K562 (cell line): ENCODE data around the gene SH3BGRL3.

ENCODE experiments used
- CTCF ChIP-seq, 3 experiments: IDR thresholded peaks in 2 of 3; conservative IDR thresholded peaks in 1 of 3; 2 replicates each; pipeline ENCODE4 v1.5.1; 2011 to 2012; ENCODE audit warnings: low read length in 3 of 3, mild to moderate bottlenecking in 3 of 3, control low read depth in 2 of 3, improper control_type of control experiment in 1 of 3, inconsistent platforms in 1 of 3, low read depth in 1 of 3, mixed read lengths in 1 of 3, moderate library complexity in 1 of 3; ENCODE audit not compliant: insufficient read depth in 2 of 3
- EP300 ChIP-seq: IDR thresholded peaks from 2 replicates; pipeline ENCODE4 v1.6.1; 2012; ENCODE audit warnings: low read length, improper control_type of control experiment
- PHF8 ChIP-seq: fragments of 200-600 bp; sonication (generic); IDR thresholded peaks from 2 replicates; pipeline ENCODE4 v1.6.1; 2012; ENCODE audit warnings: mixed run types, mild to moderate bottlenecking, inconsistent platforms, low read length, moderate library complexity, borderline replicate concordance
- POLR2AphosphoS2 ChIP-seq: IDR thresholded peaks from 2 replicates; pipeline ENCODE4 v1.6.1; 2012; ENCODE audit warnings: low read length, improper control_type of control experiment
- ZKSCAN8 ChIP-seq: fragments of 200-800 bp; sonication (Bioruptor generic); IDR thresholded peaks from 2 replicates; pipeline ENCODE4 v1.6.1; 2016; ENCODE audit warnings: missing genetic modification characterization, missing compliant biosample characterization
- ZNF282 ChIP-seq: sonication (generic); formaldehyde crosslinking; IDR thresholded peaks from 2 replicates; pipeline ENCODE4 v1.8.1; 2023; ENCODE audit warnings: missing genetic modification reagents

DNA sequence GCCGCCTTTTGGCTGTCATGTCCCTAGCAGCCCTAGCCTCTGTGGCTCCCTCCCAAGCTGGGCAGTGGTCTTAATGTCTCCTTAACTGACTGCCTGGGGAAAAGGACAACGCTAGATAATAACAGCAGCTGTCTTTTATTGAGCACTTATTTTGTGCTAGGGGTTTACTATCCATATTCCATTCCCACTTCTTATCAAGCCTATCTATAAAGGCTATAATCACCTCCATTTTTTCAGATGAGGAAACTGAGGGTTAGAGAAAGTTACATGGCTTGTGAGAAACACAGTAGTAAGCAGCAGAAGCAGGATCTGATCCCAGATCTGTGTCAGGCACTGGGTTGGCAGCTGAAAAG is 6.2 kb downstream of the SH3BGRL3 start:
- no peak for TF ChIP-seq ZNF282
- TF ChIP-seq CTCF (IDR thresholded peaks at IDR 0.05 in 2 of 3, conservative IDR thresholded peaks at IDR 0.05 in 1 of 3; ENCODE audit: insufficient read depth in 2 of 3, low read depth in 1 of 3, low read length in 3 of 3) = no peak
- no peak for TF ChIP-seq PHF8
- no peak for TF ChIP-seq ZKSCAN8 (CRISPR knock-in tag)
- no peak for TF ChIP-seq EP300
- no peak for TF ChIP-seq POLR2AphosphoS2
